ENCODE results near the gene IMPG1.

The IMPG1 gene

GRCh38 chr6:75892384-75892783 lies 180.1 kb downstream of the IMPG1 start:
- no peak for DNase-seq (ENCODE audit: low spot score)

GRCh38 chr6:75884822-75885221 lies 187.6 kb downstream of the IMPG1 start:
- DNase-seq (ENCODE audit: low spot score): no peak

GRCh38 chr6:75882734-75883133 lies 189.7 kb downstream of the IMPG1 start:
- DNase-seq (ENCODE audit: low spot score): no peak

- no peak for DNase-seq (ENCODE audit: low spot score)
Measured at GRCh38 chr6:75880305-75880704, 192.2 kb downstream of the IMPG1 start.

GRCh38 chr6:75876152-75876551 lies 196.3 kb downstream of the IMPG1 start:
- no peak for DNase-seq (ENCODE audit: low spot score)

- DNase-seq (ENCODE audit: low spot score): no peak
Measured at GRCh38 chr6:75874224-75874623, 198.2 kb downstream of the IMPG1 start.
